Measurements from ENCODE around the gene EFTUD2. TPM values are rescaled to one million over a fixed set of nuclear protein-coding genes. Genes with fewer than 3 reads are reported as not detected.

The EFTUD2 gene
- total and polyA plus RNA-seq, 2 experiments from 2014 or later = 60.1 to 63.7 TPM

- DNase-seq = no peak
- Histone ChIP-seq H3K9ac (no peak overlapping the region), H3K4me1 (ENCODE audit: insufficient read depth) (no peaks in the 10 kb centered on the region), H3K4me2 (ENCODE audit: unreplicated experiment) (no peak overlapping the region), H3K4me3 (no peak overlapping the region), H4K20me1 (ENCODE audit: insufficient read depth) (no peaks in the 10 kb centered on the region), H2AFZ (no peak overlapping the region), H3K27ac (no peak overlapping the region), H3K27me3 (replicated peaks; ENCODE audit: insufficient read depth) (no peaks in the 10 kb centered on the region), H3K9me2 (ENCODE audit: insufficient read depth) (no peaks in the 10 kb centered on the region), H3K79me2 (ENCODE audit: insufficient read depth) (no peaks in the 10 kb centered on the region), H3F3A (ENCODE audit: insufficient read depth) (no peaks in the 10 kb centered on the region), H3K9me3 (ENCODE audit: low read depth) (no peaks in the 10 kb centered on the region), H3K36me3 (ENCODE audit: low read depth) (no peaks in the 10 kb centered on the region)
- WGBS, 2 experiments (ENCODE audit: low coverage in 1 of 2, low lambda C conversion rate in 2 of 2, missing lambda C conversion rate in 2 of 2) = 89 to 90% methylated on average over 9 of the region's 9 CpGs
- in situ Hi-C loops (cut with MboI) = loop anchor here (5.0 to 10.0 kb wide), 2 partner anchors 91 to 198 kb away; no protein-coding TSS in a partner anchor
- TF ChIP-seq EZH2phosphoT487 (IDR thresholded peaks at IDR 0.05; ENCODE audit: insufficient read depth, low read depth) (no peak), EZH2 (IDR thresholded peaks at IDR 0.05; ENCODE audit: insufficient read depth, poor library complexity, severe bottlenecking) (no peak)
Measured at GRCh38 chr17:44924107-44924544, 24.9 kb upstream of the EFTUD2 start.

DNA sequence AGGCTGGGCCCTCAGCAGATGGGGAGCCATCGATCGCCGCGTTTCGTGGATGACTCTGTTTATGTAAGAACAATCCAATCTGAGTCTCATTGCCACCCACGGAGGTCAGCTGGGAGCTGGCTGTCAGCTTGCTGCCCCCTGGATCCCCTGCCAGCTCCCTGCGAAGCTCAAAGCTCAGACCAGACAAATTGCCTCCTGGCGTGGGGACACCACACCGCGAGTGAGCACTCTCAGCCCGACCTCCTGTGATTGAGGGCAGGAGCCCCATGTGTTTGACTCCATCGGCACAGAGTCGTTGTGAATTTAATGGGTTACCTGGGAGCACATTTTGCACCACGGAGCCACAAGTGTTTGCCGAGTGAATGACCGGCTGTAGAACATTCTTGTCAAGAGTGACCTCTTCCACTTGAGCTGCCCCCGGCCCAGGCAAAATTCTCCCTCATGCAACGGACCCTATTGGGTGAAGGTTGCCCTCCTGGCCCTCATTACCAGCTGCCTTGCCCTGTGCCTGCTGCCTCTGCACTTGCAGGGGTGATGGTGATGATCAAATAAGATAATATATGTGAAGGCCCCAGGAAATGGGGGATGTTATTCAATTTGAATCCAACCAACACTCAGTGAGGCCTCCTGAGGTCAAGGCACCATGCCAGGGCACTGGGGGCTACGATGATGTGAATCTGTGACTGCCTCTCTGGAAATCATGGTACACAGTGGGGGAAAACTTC is 23.7 kb upstream of the EFTUD2 start:
- no peak overlapping the region for H3K27ac ChIP-seq
- WGBS, 2 experiments (ENCODE audit: low coverage in 1 of 2, low lambda C conversion rate in 2 of 2, missing lambda C conversion rate in 2 of 2) = 75 to 78% methylated on average over 17 to 19 of the region's 19 CpGs
- H4K20me1 ChIP-seq (ENCODE audit: insufficient read depth) = no peaks in the 10 kb centered on the region
- H2AFZ ChIP-seq = no peak overlapping the region
- DNase-seq = no peak
- H3K9me2 ChIP-seq (ENCODE audit: insufficient read depth) = no peaks in the 10 kb centered on the region
- H3K4me3 ChIP-seq = no peak overlapping the region
- TF ChIP-seq EZH2phosphoT487 (IDR thresholded peaks at IDR 0.05; ENCODE audit: insufficient read depth, low read depth) (no peak), EZH2 (IDR thresholded peaks at IDR 0.05; ENCODE audit: insufficient read depth, poor library complexity, severe bottlenecking) (no peak)
- in situ Hi-C loops (cut with MboI) = loop anchor here (5.0 to 10.0 kb wide), 2 partner anchors 92 to 199 kb away; no protein-coding TSS in a partner anchor
- H3K4me2 ChIP-seq (ENCODE audit: unreplicated experiment) = no peak overlapping the region
- no peaks in the 10 kb centered on the region for H3K27me3 ChIP-seq (replicated peaks; ENCODE audit: insufficient read depth)
- H3K9me3 ChIP-seq (ENCODE audit: low read depth) = no peaks in the 10 kb centered on the region
- H3F3A ChIP-seq (ENCODE audit: insufficient read depth) = no peaks in the 10 kb centered on the region
- H3K4me1 ChIP-seq (ENCODE audit: insufficient read depth) = no peaks in the 10 kb centered on the region
- no peak overlapping the region for H3K9ac ChIP-seq
- H3K79me2 ChIP-seq (ENCODE audit: insufficient read depth) = no peaks in the 10 kb centered on the region
- H3K36me3 ChIP-seq (ENCODE audit: low read depth) = no peaks in the 10 kb centered on the region

DNA sequence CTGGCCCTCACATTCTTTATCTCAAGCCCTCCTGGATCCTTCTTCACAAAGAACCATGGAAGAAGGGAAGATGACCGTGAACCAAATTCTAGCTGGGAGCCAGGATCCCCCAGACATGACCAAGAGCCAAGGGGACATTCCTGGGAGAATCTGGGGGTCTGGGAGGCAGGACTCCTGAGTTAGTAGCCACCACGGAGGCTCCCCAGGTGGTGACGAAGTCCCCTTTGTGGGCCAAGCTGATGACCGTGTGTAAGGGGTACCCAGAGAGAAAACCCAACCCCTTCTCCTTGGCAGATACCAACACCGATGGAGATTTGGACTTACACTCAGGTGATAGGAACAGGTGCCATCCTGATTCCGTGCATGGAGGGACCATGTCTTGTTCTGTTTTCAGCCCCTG is 22.9 kb upstream of the EFTUD2 start:
- Histone ChIP-seq H4K20me1 (ENCODE audit: insufficient read depth) (no peaks in the 10 kb centered on the region), H3K4me3 (no peak overlapping the region), H3K79me2 (ENCODE audit: insufficient read depth) (no peaks in the 10 kb centered on the region), H3K27me3 (replicated peaks; ENCODE audit: insufficient read depth) (no peaks in the 10 kb centered on the region), H3K27ac (no peak overlapping the region), H3K4me2 (ENCODE audit: unreplicated experiment) (no peak overlapping the region), H2AFZ (no peak overlapping the region), H3K9me3 (ENCODE audit: low read depth) (no peaks in the 10 kb centered on the region), H3K36me3 (ENCODE audit: low read depth) (no peaks in the 10 kb centered on the region), H3K9me2 (ENCODE audit: insufficient read depth) (no peaks in the 10 kb centered on the region), H3K9ac (no peak overlapping the region), H3K4me1 (ENCODE audit: insufficient read depth) (peaks cover 5% of the 10 kb centered on the region; the same call in 1 of the 2 replicates), H3F3A (ENCODE audit: insufficient read depth) (no peaks in the 10 kb centered on the region)
- no peak for DNase-seq
- no peak for TF ChIP-seq EZH2phosphoT487 (IDR thresholded peaks at IDR 0.05; ENCODE audit: insufficient read depth, low read depth)
- no peak for TF ChIP-seq EZH2 (IDR thresholded peaks at IDR 0.05; ENCODE audit: insufficient read depth, poor library complexity, severe bottlenecking)
- in situ Hi-C loops (cut with MboI) = loop anchor here (5.0 to 10.0 kb wide), 2 partner anchors 93 to 200 kb away; no protein-coding TSS in a partner anchor
- 71 to 80% methylated on average over 6 of the region's 6 CpGs for WGBS, 2 experiments (ENCODE audit: low coverage in 1 of 2, low lambda C conversion rate in 2 of 2, missing lambda C conversion rate in 2 of 2)

DNA sequence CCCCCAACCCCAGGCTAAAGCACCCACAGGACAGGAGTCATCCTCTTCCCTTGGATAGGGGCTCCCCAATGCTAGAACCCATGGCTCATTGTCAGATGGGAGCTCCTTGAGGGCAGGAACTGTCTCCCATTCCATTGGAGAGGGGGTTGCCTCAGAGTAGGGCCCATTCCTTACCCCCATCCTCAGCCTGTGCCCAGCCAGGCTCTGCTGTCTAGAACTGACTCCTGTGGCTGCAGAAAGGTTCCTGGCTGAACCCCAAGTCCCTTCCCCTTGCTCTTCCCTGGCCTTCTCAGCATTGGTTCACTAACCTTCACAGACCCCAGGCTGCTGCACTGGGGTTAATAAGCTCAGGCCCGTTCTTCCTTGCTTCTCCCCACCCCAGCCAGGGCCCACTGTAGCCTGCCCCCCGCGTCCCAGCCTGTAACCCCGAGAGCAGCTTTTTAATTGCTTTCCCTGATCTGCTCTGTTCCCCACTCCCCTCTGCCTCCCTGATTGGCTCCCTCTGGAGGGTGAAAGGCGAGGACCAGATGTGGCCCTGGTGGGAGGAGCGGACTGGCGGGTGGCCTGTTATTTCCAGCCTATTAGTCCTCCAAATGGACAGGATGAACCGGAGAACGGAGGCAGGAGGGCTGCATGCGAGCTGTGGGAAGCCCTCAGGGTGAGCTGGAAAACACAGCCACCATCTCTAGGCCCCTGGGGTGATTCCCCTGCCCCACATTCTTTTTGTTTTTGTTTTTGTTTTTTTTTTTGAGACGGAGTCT is 22.1 kb upstream of the EFTUD2 start:
- no peaks in the 10 kb centered on the region for H3K36me3 ChIP-seq (ENCODE audit: low read depth)
- TF ChIP-seq EZH2 (IDR thresholded peaks at IDR 0.05; ENCODE audit: insufficient read depth, poor library complexity, severe bottlenecking) = no peak
- TF ChIP-seq EZH2phosphoT487 (IDR thresholded peaks at IDR 0.05; ENCODE audit: insufficient read depth, low read depth) = no peak
- H3K4me3 ChIP-seq = no peak overlapping the region
- no peaks in the 10 kb centered on the region for H4K20me1 ChIP-seq (ENCODE audit: insufficient read depth)
- no peak overlapping the region for H3K9ac ChIP-seq
- WGBS, 2 experiments (ENCODE audit: low coverage in 1 of 2, low lambda C conversion rate in 2 of 2, missing lambda C conversion rate in 2 of 2) = 80 to 83% methylated on average over 11 of the region's 11 CpGs
- H2AFZ ChIP-seq = no peak overlapping the region
- no peak overlapping the region for H3K4me2 ChIP-seq (ENCODE audit: unreplicated experiment)
- H3K9me2 ChIP-seq (ENCODE audit: insufficient read depth) = no peaks in the 10 kb centered on the region
- in situ Hi-C loops (cut with MboI) = loop anchor here (5.0 to 10.0 kb wide), 2 partner anchors 93 to 201 kb away; no protein-coding TSS in a partner anchor
- no peaks in the 10 kb centered on the region for H3K27me3 ChIP-seq (replicated peaks; ENCODE audit: insufficient read depth)
- DNase-seq = no peak
- H3K4me1 ChIP-seq (ENCODE audit: insufficient read depth) = peaks cover 13% of the 10 kb centered on the region
- H3K9me3 ChIP-seq (ENCODE audit: low read depth) = no peaks in the 10 kb centered on the region
- no peak overlapping the region for H3K27ac ChIP-seq
- no peaks in the 10 kb centered on the region for H3F3A ChIP-seq (ENCODE audit: insufficient read depth)
- H3K79me2 ChIP-seq (ENCODE audit: insufficient read depth) = no peaks in the 10 kb centered on the region

Measured in GM23248 (cell line).